ENCODE measurements around the gene QRICH1. TPM values are rescaled to one million over a fixed set of nuclear protein-coding genes. Genes with fewer than 3 reads are reported as not detected.

Gene QRICH1
- total RNA-seq, 1 experiment from 2014 or later = 123 TPM

- TF ChIP-seq E2F4 (CRISPR knock-in tag; IDR thresholded peaks at IDR 0.05; ENCODE audit: borderline replicate concordance, low read depth) (no peak), CDX4 (CRISPR knock-in tag; IDR thresholded peaks at IDR 0.05; ENCODE audit: borderline replicate concordance) (no peak), NR2C2 (CRISPR knock-in tag; IDR thresholded peaks at IDR 0.05) (no peak), GABPB1 (CRISPR knock-in tag; IDR thresholded peaks at IDR 0.05) (peak; percentile 41; the same call in 1 of the 2 replicates), ATF2 (CRISPR knock-in tag; IDR thresholded peaks at IDR 0.05; ENCODE audit: borderline replicate concordance, low read depth) (no peak), ATF1 (CRISPR knock-in tag; IDR thresholded peaks at IDR 0.05) (no peak), TEAD1 (CRISPR knock-in tag; IDR thresholded peaks at IDR 0.05) (no peak), JUN (CRISPR knock-in tag; IDR thresholded peaks at IDR 0.05) (no peak; the same call in 1 of the 2 replicates), SP1 (CRISPR knock-in tag; conservative IDR thresholded peaks at IDR 0.05) (no peak), FOXP1 (CRISPR knock-in tag; IDR thresholded peaks at IDR 0.05; ENCODE audit: borderline replicate concordance) (no peak), MAX (CRISPR knock-in tag; IDR thresholded peaks at IDR 0.05) (peak; percentile 28; the same call in 1 of the 2 replicates), MXD4 (CRISPR knock-in tag; IDR thresholded peaks at IDR 0.05; ENCODE audit: borderline replicate concordance) (no peak), RELA (CRISPR knock-in tag; IDR thresholded peaks at IDR 0.05; ENCODE audit: borderline replicate concordance) (peak; percentile 81; the same call in 1 of the 2 replicates)
These were observed 676 bp downstream of the QRICH1 start (continued) for GRCh38 chr3:49092938-49093852.

- no peak for TF ChIP-seq ZNF416 (CRISPR knock-in tag; IDR thresholded peaks at IDR 0.05)
- TF ChIP-seq TCF7 (CRISPR knock-in tag; IDR thresholded peaks at IDR 0.05; ENCODE audit: low read depth) = no peak
- TF ChIP-seq ESRRA (CRISPR knock-in tag; IDR thresholded peaks at IDR 0.05; ENCODE audit: borderline replicate concordance) = no peak
- TF ChIP-seq KAT7 (CRISPR knock-in tag; IDR thresholded peaks at IDR 0.05; ENCODE audit: borderline replicate concordance) = no peak
- TF ChIP-seq ZNF512 (CRISPR knock-in tag; IDR thresholded peaks at IDR 0.05; ENCODE audit: borderline replicate concordance) = no peak
- no peak for TF ChIP-seq ERG (CRISPR knock-in tag; IDR thresholded peaks at IDR 0.05)
- TF ChIP-seq ZNF232 (CRISPR knock-in tag; IDR thresholded peaks at IDR 0.05) = no peak
- no peak for TF ChIP-seq NR3C1 (CRISPR knock-in tag; conservative IDR thresholded peaks at IDR 0.05; ENCODE audit: low read depth)
- TF ChIP-seq CREM (CRISPR knock-in tag; IDR thresholded peaks at IDR 0.05) = no peak
- TF ChIP-seq ZBTB43 (CRISPR knock-in tag; IDR thresholded peaks at IDR 0.05) = no peak
- no peak for TF ChIP-seq SP1 (CRISPR knock-in tag; conservative IDR thresholded peaks at IDR 0.05)
- TF ChIP-seq JAZF1 (CRISPR knock-in tag; IDR thresholded peaks at IDR 0.05) = no peak
- no peak for TF ChIP-seq GTF2I (CRISPR knock-in tag; conservative IDR thresholded peaks at IDR 0.05)
- ChIA-PET POLR2A (no interaction called here), CTCF (no interaction called here)
- no peaks in the 10 kb centered on the region for H3K4me1 Mint-ChIP-seq
- peaks cover 12% of the 10 kb centered on the region for H3K36me3 Mint-ChIP-seq
- no peak overlapping the region for H3K4me3 Mint-ChIP-seq
- no peak for DNase-seq (ENCODE audit: low spot score)
- H3K9me3 Mint-ChIP-seq = no peaks in the 10 kb centered on the region
- ATAC-seq = no peak
- peak overlapping the region; percentile 41 for H3K27ac Mint-ChIP-seq
- no peaks in the 10 kb centered on the region for H3K27me3 Mint-ChIP-seq (ENCODE audit: low read depth)
These were observed 12.4 kb downstream of the QRICH1 start for GRCh38 chr3:49081429-49081828.

Measured in WTC11 (cell line).